ENCODE data around the gene FKBP2.

Gene FKBP2

DNA sequence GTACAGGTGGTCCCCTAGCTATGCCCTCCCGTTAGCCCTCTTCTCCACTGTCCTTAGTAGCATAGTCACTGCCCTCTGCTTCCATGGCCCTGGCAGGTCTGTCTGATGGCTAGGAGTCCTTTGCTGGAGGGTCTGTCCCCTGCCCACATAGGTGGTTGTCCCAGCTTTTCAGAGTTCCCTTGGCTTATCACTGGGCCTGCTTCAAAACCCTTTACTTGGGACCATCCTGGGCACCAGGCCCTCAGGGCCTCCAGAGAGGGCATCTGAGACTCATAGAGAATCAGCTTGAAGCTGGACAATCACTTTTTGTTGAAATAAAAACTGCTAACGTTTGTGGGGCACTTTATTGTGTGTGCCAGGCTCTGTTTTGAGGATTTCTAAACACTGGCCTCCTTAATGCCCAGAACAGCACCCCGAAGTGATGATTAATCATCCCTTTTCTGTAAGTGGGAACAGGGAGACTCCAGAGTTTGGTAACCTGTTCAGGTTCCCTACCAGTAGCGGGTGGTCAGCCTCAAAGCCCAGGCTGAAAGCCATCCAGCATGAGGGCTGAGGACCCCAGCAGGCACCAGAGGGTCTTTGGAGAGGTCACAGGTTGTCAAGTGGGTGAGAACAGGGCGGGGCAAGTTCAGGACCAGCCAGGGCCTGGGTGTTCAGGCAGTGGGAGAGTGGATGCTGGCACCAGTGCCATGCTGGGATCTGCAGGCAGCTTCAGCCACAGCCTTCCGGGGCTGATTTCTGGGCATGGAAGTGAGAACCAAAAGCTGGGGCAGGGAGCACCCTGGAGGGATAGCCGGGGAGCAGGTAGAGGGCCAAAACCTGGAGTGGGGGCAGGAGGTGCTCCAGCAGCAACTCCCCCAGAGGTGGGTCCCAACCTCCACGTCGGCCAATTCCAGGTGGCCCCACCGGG is 49.7 kb downstream of the FKBP2 start:
- no peak overlapping the region for H3K4me3 ChIP-seq (ENCODE audit: low read depth, low read length)

DNA sequence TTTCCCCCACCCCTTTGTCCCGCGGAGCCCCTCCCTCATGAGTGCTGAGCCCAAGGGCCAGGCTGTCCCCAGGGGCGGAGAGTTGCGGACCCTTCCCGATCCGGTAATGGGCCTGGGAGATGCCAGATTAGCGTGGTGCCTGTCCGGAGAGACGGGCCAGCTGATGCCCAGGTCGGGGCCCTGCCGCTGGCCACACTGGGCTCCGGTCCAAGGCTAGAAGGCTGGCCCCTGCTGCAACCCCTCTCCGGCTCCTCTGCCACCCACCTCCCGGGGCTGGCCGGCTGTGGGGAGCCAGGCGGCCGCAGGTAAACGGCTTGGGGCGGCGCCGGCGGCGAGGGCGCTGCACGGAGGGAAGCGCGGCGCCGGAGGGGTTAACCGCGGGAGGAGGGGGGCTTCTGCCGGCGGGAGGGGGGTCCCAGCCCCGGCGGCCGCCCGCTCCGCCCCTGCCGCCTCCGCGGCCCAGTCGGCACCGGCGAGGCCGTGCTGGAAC is 50.4 kb downstream of the FKBP2 start, which contains the start of gene KCNK4:
KCNK4 (plus strand) TSS at position 41 of the 490 bp plus-strand sequence. CDS start 1,717 bp downstream, outside the sequence.
- TF ChIP-seq, protein P1, sequence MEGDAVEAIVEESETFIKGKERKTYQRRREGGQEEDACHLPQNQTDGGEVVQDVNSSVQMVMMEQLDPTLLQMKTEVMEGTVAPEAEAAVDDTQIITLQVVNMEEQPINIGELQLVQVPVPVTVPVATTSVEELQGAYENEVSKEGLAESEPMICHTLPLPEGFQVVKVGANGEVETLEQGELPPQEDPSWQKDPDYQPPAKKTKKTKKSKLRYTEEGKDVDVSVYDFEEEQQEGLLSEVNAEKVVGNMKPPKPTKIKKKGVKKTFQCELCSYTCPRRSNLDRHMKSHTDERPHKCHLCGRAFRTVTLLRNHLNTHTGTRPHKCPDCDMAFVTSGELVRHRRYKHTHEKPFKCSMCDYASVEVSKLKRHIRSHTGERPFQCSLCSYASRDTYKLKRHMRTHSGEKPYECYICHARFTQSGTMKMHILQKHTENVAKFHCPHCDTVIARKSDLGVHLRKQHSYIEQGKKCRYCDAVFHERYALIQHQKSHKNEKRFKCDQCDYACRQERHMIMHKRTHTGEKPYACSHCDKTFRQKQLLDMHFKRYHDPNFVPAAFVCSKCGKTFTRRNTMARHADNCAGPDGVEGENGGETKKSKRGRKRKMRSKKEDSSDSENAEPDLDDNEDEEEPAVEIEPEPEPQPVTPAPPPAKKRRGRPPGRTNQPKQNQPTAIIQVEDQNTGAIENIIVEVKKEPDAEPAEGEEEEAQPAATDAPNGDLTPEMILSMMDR (IDR thresholded peaks at IDR 0.05; ENCODE audit: borderline replicate concordance, insufficient read depth, low read depth, low read length): no peak
- no peak within 1 kb of the TSS for H3K4me3 ChIP-seq (ENCODE audit: low read depth, low read length)

More for the DNA sequence above, 49.7 kb downstream of the FKBP2 start:
- TF ChIP-seq, protein P1 (IDR thresholded peaks at IDR 0.05; ENCODE audit: borderline replicate concordance, insufficient read depth, low read depth, low read length): no peak

DNA sequence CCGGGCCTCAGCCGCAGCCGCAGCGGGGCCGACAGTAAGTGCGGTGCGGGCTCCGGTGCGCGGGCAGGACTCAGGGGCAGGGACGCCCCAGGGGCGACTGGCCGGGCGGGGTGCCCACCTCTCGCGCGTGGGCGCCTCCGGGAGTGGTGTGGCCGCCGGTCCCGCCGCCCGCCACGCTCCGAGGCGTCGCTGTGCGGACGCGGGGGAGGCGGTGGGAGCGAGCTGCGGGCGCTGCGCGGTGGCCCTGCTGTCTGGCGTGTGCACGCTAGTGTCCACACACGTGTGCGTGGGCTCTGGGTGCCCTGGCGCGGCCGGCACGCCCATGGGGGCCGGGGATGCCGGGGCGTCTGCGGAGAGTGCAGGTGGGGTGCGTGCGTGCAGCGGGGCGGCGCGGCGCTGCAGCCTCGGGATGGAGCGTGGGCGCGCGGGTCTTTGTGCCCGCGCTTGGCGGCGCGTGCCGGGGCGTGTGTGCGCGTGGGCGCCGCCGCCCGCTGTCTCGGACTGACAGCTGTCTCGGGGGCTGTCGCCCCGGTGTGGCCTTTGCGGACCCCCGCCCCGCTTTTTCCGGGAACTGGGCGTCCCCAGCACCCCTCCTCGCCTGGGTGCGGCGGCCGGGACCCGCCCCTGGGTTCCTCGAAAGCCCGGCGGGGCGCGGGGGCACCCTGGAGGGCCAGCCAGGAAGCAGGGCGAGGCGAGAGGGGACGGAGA is 51.0 kb downstream of the FKBP2 start:
- no peak overlapping the region for H3K4me3 ChIP-seq (ENCODE audit: low read depth, low read length)
- TF ChIP-seq, protein P1 (IDR thresholded peaks at IDR 0.05; ENCODE audit: borderline replicate concordance, insufficient read depth, low read depth, low read length): no peak

DNA sequence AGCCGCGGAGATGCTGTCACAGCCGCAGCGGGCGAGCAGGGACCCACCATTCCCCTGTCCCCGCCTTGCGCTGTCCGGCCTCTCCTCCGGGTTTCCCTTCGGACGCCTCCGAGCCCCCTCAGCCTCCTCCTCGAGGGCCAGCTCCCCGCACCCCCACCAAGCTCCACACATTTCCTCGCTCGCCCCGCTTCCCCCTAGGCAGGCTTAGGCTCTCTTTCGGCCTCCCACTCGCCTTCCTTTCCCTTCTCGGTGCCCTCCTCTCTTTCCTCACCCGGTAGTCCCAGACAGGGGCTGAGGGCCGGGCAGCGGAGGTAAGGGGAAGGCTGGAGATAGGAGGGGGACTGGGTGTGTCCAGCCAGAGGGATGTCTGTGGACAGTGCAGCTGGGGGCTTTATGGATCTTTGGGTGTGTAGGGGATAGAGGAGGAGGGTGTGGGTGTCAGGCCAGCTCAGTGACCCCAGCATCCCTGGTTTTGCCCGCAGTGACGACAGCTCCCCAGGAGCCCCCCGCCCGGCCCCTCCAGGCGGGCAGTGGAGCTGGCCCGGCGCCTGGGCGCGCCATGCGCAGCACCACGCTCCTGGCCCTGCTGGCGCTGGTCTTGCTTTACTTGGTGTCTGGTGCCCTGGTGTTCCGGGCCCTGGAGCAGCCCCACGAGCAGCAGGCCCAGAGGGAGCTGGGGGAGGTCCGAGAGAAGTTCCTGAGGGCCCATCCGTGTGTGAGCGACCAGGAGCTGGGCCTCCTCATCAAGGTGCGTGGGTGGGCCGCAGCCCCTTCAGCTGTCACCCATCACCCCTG is 51.8 kb downstream of the FKBP2 start:
- TF ChIP-seq, protein P1 (IDR thresholded peaks at IDR 0.05; ENCODE audit: borderline replicate concordance, insufficient read depth, low read depth, low read length): no peak
- H3K4me3 ChIP-seq (ENCODE audit: low read depth, low read length): no peak overlapping the region
